HG03139 (cell line): Measurements from ENCODE around the gene LY9.
"Not testable (repeated sequence)": the region's sequence is repeated elsewhere in the genome, so short reads cannot be mapped to it uniquely, and the experiment has no call there.

Experiments used
- ATAC-seq: cut with Tn5 transposase; IDR thresholded peaks from one replicate; pipeline ENCODE4 v1.9.1; 2021; ENCODE audit not compliant: unreplicated experiment

LY9 gene

DNA sequence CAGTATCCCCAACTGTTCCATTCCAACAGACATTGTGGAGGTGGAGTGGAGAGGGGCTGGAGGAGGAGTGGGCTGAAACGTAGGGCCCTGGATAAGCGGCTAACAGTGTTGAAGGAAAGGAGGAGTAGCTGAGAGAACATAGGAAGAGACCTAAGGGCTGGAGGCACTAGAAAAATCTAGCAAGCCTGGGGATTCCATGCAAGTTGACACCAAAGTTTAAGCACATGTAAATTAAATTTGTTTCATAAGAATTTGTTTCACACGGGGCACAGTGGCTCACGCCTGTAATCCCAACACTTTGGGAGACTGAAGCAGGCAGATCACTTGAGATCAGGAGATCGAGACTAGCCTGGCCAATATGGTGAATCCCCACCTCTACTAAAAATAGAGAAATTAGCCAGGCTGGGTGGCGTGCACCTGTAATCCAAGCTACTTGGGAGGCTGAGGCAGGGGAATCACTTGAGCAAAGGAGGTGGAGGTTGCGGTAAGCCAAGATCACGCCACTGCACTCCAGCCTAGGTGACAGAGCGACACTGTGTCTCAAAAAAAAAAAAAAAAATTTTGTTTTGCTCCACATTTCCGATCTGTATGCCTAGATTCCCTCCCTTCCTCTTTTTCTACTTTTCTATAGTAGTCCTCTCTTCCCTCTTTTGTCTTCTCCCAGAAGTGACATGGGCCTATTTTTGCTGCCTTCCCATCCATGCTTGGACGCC lies 67.2 kb downstream of the LY9 start:
- no peak for ATAC-seq

DNA sequence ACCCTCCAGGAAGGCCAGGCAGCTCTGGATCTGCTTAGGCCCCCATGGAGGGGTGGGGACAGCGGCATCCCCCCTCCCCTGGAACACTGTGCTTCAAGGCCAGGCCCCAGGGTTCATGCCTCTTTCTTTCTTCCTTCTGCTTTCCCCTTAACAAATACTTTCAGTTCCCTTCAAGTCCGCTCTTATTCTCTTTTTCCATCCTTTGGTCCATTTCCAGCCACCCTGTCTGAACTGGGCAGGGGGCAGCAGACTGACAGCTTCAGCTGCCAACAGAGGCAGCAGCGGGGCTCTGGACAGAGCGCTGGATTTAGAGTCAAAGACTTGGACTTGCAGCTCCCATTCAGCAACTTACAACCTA lies 67.8 kb downstream of the LY9 start:
- no peak for ATAC-seq

- no peak for ATAC-seq
Observed at GRCh38 chr1:160864173-160864572, 68.2 kb downstream of the LY9 start.

GRCh38 chr1:160865337-160865736 lies 69.4 kb downstream of the LY9 start:
- ATAC-seq = no peak

DNA sequence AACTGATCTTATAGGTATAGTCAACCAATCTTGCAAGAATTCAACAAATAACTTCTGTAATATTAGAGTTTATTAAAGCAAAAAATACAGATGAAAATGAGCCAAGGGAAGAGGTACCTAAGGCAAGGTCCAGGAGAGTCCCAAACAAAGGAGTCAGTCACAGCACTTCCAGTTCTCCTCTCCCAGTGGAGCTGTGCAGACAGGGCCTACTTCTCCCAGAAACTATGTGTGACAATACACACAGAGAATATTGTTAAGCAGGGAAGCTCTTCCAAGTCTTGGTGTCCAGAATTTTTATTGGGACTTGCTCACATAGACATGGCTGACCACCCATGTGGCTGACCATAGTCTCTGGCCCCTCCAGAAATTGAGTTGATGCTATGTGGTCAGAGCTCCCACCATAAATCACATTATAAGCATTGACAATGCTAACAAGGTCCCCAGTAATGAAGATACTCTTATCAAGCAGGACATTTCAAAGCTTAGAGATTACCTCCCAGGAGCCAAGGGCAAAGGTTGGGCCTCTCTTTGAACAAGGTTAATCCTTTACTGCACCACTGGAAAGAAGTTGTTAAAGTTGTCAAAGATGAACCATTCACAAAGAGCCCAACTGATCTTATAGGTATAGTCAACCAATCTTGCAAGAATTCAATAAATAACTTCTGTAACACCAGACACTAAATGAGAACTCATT lies 70.2 kb downstream of the LY9 start:
- ATAC-seq = no peak

GRCh38 chr1:160866695-160867260 lies 70.8 kb downstream of the LY9 start:
- no peak for ATAC-seq

- ATAC-seq = not testable (repeated sequence)
Observed at GRCh38 chr1:160867651-160868050, 71.7 kb downstream of the LY9 start.

- no peak for ATAC-seq
Observed at GRCh38 chr1:160868141-160868540, 72.2 kb downstream of the LY9 start.

- no peak for ATAC-seq
Observed at GRCh38 chr1:160874935-160875334, 79.0 kb downstream of the LY9 start.

DNA sequence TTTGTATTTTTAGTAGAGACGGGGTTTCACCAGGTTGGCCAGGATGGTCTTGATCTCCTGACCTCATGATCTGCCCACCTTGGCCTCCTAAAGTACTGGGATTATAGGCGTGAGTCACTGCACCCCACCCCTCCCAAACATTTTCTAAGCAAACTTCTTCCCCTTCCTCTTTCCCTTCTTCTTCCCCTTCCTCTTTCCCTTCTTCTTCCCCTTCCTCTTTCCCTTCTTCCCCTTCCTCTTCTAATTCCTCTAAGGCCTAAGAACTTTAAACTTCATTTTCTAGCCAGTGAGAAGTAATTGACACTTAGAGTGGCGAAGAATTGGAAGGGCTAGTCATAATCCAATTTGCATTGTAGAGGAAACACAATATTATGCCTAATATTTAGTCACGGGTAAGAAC lies 79.6 kb downstream of the LY9 start:
- ATAC-seq = not testable (repeated sequence)

GRCh38 chr1:160876311-160876710 lies 80.3 kb downstream of the LY9 start:
- no peak for ATAC-seq

GRCh38 chr1:160877221-160877620 lies 81.2 kb downstream of the LY9 start:
- no peak for ATAC-seq
